IPS-18a (cell line): ENCODE measurements around the gene AP5Z1.

Experiments used
- H3K27ac ChIP-seq: one replicate; pipeline ENCODE4 v1.5.1; 2013; ENCODE audit warnings: low read length
- H3K27me3 ChIP-seq: one replicate; pipeline ENCODE4 v1.6.1; 2013; ENCODE audit warnings: mild to moderate bottlenecking, low read length; ENCODE audit not compliant: control insufficient read depth, insufficient read depth
- H3K36me3 ChIP-seq: one replicate; pipeline ENCODE4 v1.6.1; 2013; ENCODE audit warnings: low read depth, low read length; ENCODE audit not compliant: control insufficient read depth
- H3K4me1 ChIP-seq: one replicate; pipeline ENCODE4 v1.6.1; 2013; ENCODE audit warnings: low read depth, low read length; ENCODE audit not compliant: control insufficient read depth
- H3K4me3 ChIP-seq: one replicate; pipeline ENCODE4 v1.5.1; 2013; ENCODE audit warnings: low read length
- H3K9ac ChIP-seq: one replicate; pipeline ENCODE4 v1.6.1; 2013; ENCODE audit warnings: mild to moderate bottlenecking, low read length, moderate library complexity
- H3K9me3 ChIP-seq: one replicate; pipeline ENCODE4 v1.6.1; 2013; ENCODE audit warnings: low read depth, low read length; ENCODE audit not compliant: control insufficient read depth

Gene AP5Z1

DNA sequence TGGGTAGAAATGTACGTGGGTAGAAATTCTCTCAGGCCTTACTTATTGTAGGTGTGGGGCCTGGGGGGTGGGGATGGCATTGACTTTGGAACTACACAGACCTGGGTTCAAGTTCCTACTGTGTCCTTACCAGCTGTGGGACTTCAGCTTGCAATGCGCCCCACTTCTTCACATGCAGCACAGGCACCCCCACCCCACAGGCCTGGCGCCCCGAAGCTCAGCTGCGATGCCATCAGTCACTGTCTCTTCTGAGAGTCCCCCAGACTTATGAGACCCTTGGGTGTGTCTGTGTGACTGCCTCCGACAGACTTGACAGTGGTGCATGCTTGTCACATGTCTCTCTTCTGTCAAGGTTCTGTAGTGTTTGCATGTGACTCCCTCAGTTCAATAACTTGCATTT is 3.1 kb upstream of the AP5Z1 start:
- no peaks in the 10 kb centered on the region for H3K4me1 ChIP-seq
- H3K27ac ChIP-seq, result no peak overlapping the region
- H3K36me3 ChIP-seq, result no peaks in the 10 kb centered on the region
- H3K9ac ChIP-seq, result no peak overlapping the region
- H3K27me3 ChIP-seq, result no peaks in the 10 kb centered on the region
- no peaks in the 10 kb centered on the region for H3K9me3 ChIP-seq
- no peak overlapping the region for H3K4me3 ChIP-seq

DNA sequence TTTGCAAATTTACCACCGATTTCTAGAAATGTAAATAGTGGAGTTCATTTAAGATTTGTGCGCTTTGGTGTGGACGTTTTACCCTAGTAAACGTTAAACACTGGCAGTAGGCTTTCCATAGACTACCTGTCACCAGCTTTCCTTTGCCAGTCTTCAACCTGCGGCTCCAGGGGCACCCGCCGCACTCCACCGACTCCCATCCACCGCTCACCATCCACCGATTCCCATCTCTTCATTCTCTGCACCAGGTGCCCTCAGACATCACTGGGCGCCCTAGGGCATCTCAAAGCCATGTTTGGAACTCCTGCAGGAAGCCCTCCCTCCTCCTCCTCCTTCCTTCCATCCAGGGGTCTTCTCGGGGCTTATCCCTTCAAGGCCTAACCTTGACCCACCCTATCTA is 1.4 kb upstream of the AP5Z1 start:
- no peaks in the 10 kb centered on the region for H3K4me1 ChIP-seq
- H3K36me3 ChIP-seq, result no peaks in the 10 kb centered on the region
- no peak overlapping the region for H3K27ac ChIP-seq
- no peaks in the 10 kb centered on the region for H3K9me3 ChIP-seq
- H3K9ac ChIP-seq, result no peak overlapping the region
- H3K4me3 ChIP-seq, result no peak overlapping the region
- no peaks in the 10 kb centered on the region for H3K27me3 ChIP-seq

DNA sequence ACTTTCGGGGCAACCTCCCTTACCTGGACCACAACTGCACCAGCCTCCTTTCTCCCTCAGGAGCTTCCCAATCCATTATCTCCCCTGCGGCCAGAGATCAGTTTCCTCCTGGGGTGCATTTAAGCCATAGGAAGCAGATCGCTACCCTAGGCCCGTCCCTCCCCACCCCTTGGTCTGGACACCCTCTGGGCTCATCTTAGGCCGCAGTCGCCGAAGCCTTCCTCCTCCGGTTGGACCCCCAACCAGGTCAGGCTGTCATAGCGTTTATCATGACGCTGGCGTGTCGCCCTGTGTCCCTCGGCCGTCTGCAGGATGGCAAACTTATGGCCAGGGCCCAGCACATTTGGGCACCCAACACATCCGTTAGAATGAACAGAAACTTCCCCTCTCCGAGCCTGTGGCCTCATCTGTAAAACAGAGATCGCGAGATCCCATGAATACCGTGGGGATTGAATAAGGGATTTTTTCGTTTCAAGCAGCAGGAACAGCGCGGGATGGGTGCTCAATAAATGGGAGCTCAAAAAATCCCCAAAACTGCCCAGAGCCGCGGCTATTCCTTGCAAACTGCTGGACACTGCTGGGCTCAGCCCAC is 669 bp upstream of the AP5Z1 start:
- H3K27me3 ChIP-seq, result no peaks in the 10 kb centered on the region
- H3K36me3 ChIP-seq, result no peaks in the 10 kb centered on the region
- peak overlapping the region; percentile 67 for H3K27ac ChIP-seq
- no peaks in the 10 kb centered on the region for H3K9me3 ChIP-seq
- no peaks in the 10 kb centered on the region for H3K4me1 ChIP-seq
- H3K4me3 ChIP-seq, result peak overlapping the region; percentile 91
- H3K9ac ChIP-seq, result peak overlapping the region; percentile 68

DNA sequence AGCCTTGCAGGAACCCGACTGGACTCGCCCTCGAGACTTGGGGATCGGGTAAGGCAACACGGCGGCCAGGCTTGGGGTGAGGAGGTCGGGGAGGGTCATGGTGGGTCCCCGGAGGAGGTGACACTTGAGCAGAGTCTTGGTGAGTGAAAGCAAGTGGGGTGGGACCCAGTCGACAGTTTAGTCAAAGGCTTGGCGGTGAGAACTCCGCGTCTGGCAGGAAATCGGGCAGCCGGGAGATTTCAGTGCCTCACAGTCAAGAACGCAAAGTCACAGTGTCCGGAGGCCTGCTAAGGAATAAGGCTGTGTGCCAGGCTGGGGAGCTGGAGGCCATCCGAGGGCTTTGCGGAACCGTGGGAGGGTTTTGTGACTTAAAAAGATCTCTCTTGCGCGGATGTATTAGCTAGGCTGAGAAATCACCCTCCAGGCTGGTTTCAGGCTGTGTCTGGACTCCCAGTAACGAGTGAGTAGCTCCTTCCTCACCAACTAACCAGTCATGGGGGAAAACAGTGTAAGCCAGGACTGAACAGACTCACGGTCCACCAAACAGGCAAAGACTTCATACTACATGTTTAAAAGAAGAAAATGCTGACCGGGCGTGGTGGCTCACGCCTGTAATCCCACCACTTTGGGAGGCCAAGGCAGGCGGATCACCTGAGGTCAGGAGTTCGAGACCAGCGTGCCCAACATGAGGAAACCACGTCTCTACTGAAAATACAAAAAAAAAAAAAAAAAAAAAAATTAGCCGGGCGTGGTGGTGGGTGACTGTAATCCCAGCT is 613 bp downstream of the AP5Z1 start:
- Histone ChIP-seq H3K4me3 (peak overlapping the region; percentile 91), H3K27ac (no peak overlapping the region), H3K9ac (peak overlapping the region; percentile 76), H3K9me3 (no peaks in the 10 kb centered on the region), H3K36me3 (no peaks in the 10 kb centered on the region), H3K4me1 (no peaks in the 10 kb centered on the region), H3K27me3 (no peaks in the 10 kb centered on the region)

DNA sequence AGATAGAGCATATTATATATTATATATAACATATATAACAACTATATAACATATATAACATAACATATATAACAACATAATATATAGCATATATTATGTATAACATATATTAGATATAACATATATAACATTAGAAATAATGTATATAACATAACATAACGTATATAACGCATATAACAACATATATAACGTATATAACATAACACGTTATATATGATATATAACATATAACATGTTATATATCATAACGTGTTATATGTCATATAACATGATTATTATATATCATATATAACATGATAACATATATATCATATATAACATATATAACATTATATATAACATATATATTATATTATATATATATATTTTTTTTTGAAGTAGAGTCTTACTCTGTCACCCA is 3.7 kb downstream of the AP5Z1 start:
- no peaks in the 10 kb centered on the region for H3K27me3 ChIP-seq
- H3K9ac ChIP-seq, result no peak overlapping the region
- no peaks in the 10 kb centered on the region for H3K4me1 ChIP-seq
- H3K27ac ChIP-seq, result no peak overlapping the region
- H3K4me3 ChIP-seq, result no peak overlapping the region
- H3K9me3 ChIP-seq, result no peaks in the 10 kb centered on the region
- H3K36me3 ChIP-seq, result peaks cover 5% of the 10 kb centered on the region

DNA sequence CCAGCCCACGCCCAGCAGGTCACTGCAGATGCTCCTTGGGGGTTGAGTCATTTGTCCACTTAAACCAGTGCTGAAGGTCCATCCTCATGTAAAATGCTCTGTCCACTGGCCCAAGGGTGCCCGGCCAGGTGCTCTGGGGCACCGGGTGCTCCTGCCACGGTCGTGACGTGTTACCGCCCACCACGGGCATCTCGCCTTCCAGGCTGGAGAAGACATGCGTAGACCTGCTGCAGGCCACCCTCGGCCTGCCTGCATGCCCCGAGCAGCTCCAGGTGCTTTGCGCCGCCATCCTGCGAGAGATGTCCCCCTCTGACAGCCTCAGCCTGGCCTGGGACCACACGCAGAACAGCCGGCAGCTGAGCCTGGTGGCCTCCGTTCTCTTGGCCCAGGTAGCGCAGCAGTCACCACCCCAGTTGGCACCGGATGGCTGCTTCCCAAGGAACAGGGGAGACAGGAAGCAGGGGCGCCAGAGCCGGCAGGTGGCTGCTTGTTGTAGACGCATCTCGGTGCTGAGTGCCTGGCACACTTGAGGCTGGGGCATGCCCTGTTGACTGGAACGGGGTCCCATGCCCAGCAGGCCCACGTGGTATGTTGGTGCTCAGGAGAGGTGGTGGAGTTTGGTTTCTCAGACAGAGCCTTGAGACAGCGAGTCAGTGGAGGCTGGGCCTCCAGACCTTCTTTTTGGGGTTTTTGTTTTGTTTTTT is 6.1 kb downstream of the AP5Z1 start:
- Histone ChIP-seq H3K4me3 (no peak overlapping the region), H3K9ac (no peak overlapping the region), H3K27me3 (no peaks in the 10 kb centered on the region), H3K36me3 (peaks cover 14% of the 10 kb centered on the region), H3K27ac (no peak overlapping the region), H3K4me1 (no peaks in the 10 kb centered on the region), H3K9me3 (no peaks in the 10 kb centered on the region)

DNA sequence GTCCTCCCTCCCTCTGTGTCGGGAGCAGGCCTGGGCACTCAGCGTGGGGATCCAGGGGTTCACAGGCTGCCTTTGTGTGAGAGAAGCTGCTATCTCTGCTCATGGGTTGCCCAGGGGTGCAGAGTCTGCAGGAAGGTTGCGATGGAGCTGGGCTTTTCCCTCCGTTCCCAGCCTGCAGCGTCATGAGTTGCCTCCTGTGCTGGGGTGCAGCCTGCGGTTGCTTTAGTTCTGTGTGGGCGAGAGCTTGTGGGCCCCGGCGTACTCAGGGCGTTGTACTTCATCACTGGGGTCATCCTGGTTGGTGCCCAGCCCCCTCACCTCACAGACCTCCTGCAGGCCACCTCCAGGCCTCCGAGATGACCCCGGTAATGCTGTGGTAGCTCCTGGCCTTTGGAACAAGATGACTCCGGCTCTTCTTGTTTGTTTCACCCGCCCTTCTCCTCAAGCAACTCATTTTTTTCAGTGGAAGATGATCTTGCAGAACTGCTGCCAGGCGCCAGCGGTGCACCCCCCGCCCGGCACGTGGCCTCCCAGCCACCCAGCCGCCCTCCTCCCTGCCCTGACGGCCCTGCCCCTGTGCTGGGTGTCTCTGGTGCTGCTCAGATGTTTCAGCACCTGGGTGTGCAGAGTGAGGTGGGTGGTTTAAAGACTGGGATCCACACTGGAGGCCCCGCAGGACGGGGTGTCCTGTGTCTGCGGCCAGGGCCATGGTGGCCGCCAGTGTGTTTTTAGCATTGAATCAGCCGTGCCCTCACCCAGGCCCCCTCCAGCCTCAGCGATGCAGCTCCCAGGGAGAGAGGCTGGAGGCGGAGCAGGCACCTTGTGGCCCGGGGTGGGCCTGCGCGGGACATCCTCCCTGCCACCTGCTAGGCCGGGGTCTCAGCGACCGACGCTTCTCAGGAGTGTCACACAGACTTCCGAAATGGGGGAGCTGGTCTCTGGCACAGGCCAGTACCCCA is 7.2 kb downstream of the AP5Z1 start:
- H3K36me3 ChIP-seq, result peaks cover 16% of the 10 kb centered on the region

DNA sequence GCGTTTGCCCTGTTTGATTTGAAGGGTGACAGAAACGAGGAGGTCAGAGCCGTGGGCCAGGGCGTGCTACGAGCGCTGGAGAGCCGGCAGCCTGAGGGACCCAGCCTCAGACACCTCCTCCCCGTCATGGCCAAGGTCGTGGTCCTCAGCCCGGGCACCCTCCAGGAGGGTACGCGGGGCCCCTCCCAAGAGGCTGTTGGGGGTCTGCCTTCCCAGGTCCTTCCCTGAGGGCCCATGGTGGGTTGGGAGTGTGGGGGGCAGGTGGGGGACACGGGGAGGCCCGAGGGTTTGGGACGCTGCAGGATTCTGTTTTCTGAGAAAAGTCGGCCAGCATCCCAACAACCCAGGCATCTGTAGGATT is 7.8 kb downstream of the AP5Z1 start:
- no peak overlapping the region for H3K27ac ChIP-seq
- peaks cover 20% of the 10 kb centered on the region for H3K36me3 ChIP-seq
- no peaks in the 10 kb centered on the region for H3K9me3 ChIP-seq
- H3K9ac ChIP-seq, result no peak overlapping the region
- no peaks in the 10 kb centered on the region for H3K27me3 ChIP-seq
- no peak overlapping the region for H3K4me3 ChIP-seq
- H3K4me1 ChIP-seq, result no peaks in the 10 kb centered on the region

More for the DNA sequence above, 7.2 kb downstream of the AP5Z1 start:
- no peaks in the 10 kb centered on the region for H3K4me1 ChIP-seq
- no peak overlapping the region for H3K4me3 ChIP-seq
- H3K9ac ChIP-seq, result no peak overlapping the region
- H3K27me3 ChIP-seq, result no peaks in the 10 kb centered on the region
- no peaks in the 10 kb centered on the region for H3K9me3 ChIP-seq
- H3K27ac ChIP-seq, result no peak overlapping the region

DNA sequence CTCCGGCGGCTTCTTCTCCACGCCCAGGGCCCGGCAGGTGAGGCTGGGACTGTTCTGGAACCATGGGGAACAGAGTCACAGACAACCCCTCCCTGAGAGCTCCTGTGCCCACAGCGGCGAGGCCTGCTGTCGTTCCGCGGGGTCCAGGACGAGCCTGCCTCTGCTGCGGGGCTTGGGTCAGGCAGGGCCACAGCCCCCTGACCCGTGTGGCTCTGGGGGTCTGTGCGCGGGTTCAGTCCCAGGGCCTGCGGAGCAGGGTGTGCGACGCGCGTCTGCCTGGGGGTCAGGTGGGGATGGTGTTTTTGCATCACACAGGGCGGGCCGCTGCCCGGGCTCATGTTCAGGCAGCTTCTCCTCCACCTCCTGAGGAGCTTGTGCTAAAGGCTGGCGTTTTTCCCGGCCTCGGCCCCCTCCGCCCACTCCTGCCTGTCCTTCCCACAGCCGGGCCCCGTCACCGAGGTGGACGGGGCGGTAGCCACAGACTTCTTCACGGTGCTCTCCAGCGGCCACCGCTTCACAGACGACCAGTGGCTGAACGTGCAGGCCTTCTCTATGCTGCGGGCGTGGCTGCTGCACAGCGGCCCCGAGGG is 8.4 kb downstream of the AP5Z1 start:
- H3K4me3 ChIP-seq, result no peak overlapping the region
- peaks cover 20% of the 10 kb centered on the region for H3K36me3 ChIP-seq
- no peaks in the 10 kb centered on the region for H3K27me3 ChIP-seq
- H3K9ac ChIP-seq, result no peak overlapping the region
- no peaks in the 10 kb centered on the region for H3K4me1 ChIP-seq
- H3K9me3 ChIP-seq, result no peaks in the 10 kb centered on the region
- no peak overlapping the region for H3K27ac ChIP-seq

DNA sequence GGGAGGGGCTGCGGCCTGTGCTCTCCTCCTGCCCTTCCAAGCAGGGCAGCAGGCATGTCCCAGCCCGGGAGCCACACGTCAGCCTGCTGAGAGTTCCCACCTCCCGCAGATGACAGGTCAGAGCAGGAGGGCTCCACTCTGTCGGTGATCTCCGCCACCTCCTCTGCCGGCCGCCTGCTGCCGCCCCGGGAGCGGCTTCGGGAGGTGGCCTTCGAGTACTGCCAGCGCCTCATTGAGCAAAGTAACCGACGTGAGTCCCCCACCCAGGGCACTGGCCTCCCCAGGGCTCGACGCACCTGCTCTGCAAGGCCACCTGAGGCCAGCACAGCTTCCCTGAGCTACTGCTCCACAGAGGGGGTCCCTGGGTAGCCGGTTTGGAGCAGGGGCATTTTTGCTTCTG is 9.4 kb downstream of the AP5Z1 start:
- H3K4me1 ChIP-seq, result no peaks in the 10 kb centered on the region
- H3K36me3 ChIP-seq, result peaks cover 20% of the 10 kb centered on the region
- H3K27me3 ChIP-seq, result no peaks in the 10 kb centered on the region
- H3K9ac ChIP-seq, result no peak overlapping the region
- no peak overlapping the region for H3K4me3 ChIP-seq
- H3K27ac ChIP-seq, result no peak overlapping the region
- no peaks in the 10 kb centered on the region for H3K9me3 ChIP-seq

DNA sequence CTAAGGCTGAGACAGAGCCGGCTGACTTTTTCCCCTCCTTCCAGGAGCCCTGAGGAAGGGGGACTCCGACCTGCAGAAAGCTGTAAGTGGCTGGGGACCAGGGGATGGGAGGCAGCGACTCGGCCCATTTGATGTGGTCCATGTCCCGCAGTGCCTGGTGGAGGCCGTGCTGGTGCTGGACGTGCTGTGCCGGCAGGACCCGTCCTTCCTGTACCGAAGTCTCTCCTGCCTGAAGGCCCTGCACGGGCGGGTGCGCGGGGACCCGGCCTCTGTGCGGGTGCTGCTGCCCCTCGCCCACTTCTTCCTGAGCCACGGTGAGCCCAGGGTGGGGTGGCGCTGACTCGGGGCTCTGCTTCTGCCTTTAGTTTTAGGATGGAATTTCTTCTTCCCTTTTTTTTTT is 9.9 kb downstream of the AP5Z1 start:
- H3K4me1 ChIP-seq, result no peaks in the 10 kb centered on the region
- H3K9me3 ChIP-seq, result no peaks in the 10 kb centered on the region
- H3K36me3 ChIP-seq, result peaks cover 20% of the 10 kb centered on the region
- no peak overlapping the region for H3K27ac ChIP-seq
- no peak overlapping the region for H3K9ac ChIP-seq
- H3K27me3 ChIP-seq, result no peaks in the 10 kb centered on the region
- no peak overlapping the region for H3K4me3 ChIP-seq
